Measurements from ENCODE around the gene TIMM44.
A peak's percentile ranks its signal among the peaks of the same experiment; 100 is the strongest.

GRCh38 chr19:7933411-7933810, 10.1 kb downstream of the TIMM44 start:
- TF ChIP-seq CTCF (IDR thresholded peaks at IDR 0.05) (peak in 1 of 4 experiments; percentile 34), POLR2A (IDR thresholded peaks at IDR 0.05) (no peak), EP300 (IDR thresholded peaks at IDR 0.05) (no peak), POLR2AphosphoS5 (IDR thresholded peaks at IDR 0.05) (no peak)

Data from gastroesophageal sphincter (tissue), 3 donors.